ENCODE measurements around the gene SAPCD2. TPM values are rescaled to one million over a fixed set of nuclear protein-coding genes. Genes with fewer than 3 reads are reported as not detected.

SAPCD2 gene
- total RNA-seq, 2 donors from 2014 or later = 7.2 to 17.2 TPM

DNA sequence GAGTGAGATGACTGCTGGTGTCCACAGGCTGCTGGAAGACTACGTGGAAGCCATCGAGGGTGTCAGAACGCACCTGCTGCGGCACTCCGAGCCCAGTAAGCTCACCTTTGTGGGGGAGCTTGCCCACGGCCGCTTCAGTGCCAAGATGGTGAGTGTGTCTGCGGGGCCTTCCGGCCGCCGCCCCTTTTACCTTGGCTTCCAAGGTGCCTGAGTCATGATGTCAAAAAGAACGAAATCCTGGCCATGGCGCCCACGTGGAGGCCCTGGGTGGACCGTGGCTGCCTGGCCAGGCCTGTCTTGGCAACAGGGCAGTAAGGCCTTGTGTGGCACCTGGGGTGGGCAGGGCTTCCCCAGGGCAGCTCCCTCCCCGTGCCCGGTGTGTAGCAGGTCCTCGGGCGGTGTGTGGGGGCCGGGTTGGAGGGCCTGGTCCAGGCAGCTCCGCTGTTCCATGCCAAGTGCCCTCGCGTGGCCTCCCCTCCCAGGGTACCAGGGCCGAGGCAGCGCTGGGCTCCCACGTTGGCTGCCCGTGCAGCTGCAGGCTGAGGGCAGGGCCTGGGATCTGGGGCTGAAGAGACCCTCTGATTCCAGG, 36.4 kb upstream of the SAPCD2 start:
- Histone ChIP-seq H3K36me3 (peaks cover under 1 to 16% of the 10 kb centered on the region in 2 donors), H3K9me3 (no peaks in the 10 kb centered on the region), H3K4me3 (no peak overlapping the region), H3K27me3 (replicated peaks; ENCODE audit: insufficient read depth) (no peaks in the 10 kb centered on the region), H3K4me1 (replicated peaks) (no peaks in the 10 kb centered on the region), H3K27ac (no peak overlapping the region)
- no peak for DNase-seq (ENCODE audit: low spot score)
- 91% methylated on average over 23 of the region's 27 CpGs for WGBS
- intact Hi-C loops (cut with DNase I) = no loop called here
- TF ChIP-seq, protein P1, sequence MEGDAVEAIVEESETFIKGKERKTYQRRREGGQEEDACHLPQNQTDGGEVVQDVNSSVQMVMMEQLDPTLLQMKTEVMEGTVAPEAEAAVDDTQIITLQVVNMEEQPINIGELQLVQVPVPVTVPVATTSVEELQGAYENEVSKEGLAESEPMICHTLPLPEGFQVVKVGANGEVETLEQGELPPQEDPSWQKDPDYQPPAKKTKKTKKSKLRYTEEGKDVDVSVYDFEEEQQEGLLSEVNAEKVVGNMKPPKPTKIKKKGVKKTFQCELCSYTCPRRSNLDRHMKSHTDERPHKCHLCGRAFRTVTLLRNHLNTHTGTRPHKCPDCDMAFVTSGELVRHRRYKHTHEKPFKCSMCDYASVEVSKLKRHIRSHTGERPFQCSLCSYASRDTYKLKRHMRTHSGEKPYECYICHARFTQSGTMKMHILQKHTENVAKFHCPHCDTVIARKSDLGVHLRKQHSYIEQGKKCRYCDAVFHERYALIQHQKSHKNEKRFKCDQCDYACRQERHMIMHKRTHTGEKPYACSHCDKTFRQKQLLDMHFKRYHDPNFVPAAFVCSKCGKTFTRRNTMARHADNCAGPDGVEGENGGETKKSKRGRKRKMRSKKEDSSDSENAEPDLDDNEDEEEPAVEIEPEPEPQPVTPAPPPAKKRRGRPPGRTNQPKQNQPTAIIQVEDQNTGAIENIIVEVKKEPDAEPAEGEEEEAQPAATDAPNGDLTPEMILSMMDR (IDR thresholded peaks at IDR 0.05) = no peak
- TF ChIP-seq POLR2AphosphoS5 (IDR thresholded peaks at IDR 0.05) (no peak), POLR2A (IDR thresholded peaks at IDR 0.05) (no peak)

GRCh38 chr9:137105814-137106661, 35.7 kb upstream of the SAPCD2 start:
- no peaks in the 10 kb centered on the region for H3K4me1 ChIP-seq (replicated peaks)
- no peaks in the 10 kb centered on the region for H3K27me3 ChIP-seq (replicated peaks; ENCODE audit: insufficient read depth)
- H3K36me3 ChIP-seq = peaks cover 6 to 16% of the 10 kb centered on the region in 2 donors
- H3K27ac ChIP-seq = no peak overlapping the region
- TF ChIP-seq, protein P1 (IDR thresholded peaks at IDR 0.05) = no peak
- TF ChIP-seq POLR2AphosphoS5 (IDR thresholded peaks at IDR 0.05) (no peak), POLR2A (IDR thresholded peaks at IDR 0.05) (no peak)
- intact Hi-C loops (cut with DNase I) = no loop called here
- 91% methylated on average over 30 of the region's 31 CpGs for WGBS
- no peak overlapping the region for H3K4me3 ChIP-seq
- no peaks in the 10 kb centered on the region for H3K9me3 ChIP-seq
- no peak for DNase-seq (ENCODE audit: low spot score)

DNA sequence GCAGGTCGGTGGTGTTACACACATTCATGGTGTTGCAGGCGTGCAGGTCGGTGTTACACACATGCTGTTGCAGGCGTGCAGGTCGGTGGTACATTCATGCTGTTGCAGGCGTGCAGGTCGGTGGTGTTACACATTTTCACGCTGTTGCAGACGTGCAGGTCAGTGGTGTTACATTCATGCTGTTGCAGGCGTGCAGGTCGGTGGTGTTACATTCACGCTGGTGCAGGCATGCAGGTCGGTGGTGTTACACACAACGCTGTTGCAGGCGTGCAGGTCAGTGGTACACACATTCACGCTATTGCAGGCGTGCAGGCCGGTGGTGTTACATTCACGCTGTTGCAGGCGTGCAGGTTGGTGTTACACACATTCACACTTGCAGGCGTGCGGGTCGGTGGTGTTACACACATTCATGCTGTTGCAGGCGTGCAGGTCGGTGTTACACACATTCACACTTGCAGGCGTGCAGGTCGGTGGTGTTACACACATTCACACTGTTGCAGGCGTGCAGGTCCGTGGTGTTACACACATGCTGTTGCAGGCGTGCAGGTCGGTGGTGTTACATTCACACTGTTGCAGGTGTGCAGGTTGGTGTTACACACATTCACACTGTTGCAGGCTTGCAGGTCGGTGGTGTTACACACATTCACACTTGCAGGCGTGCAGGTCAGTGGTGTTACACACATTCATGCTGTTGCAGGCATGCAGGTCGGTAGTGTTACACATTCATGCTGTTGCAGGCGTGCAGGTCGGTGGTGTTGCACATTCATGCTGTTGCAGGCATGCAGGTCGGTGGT, 33.0 kb upstream of the SAPCD2 start:
- whole genome bisulfite sequencing = 93% methylated on average over 37 of the region's 37 CpGs
- Histone ChIP-seq H3K36me3 (peaks cover 6 to 16% of the 10 kb centered on the region in 2 donors), H3K9me3 (no peaks in the 10 kb centered on the region), H3K4me1 (replicated peaks) (no peaks in the 10 kb centered on the region), H3K27ac (no peak overlapping the region), H3K4me3 (no peak overlapping the region), H3K27me3 (replicated peaks; ENCODE audit: insufficient read depth) (no peaks in the 10 kb centered on the region)
- intact Hi-C loops (cut with DNase I) = no loop called here
- DNase-seq (ENCODE audit: low spot score) = no peak
- TF ChIP-seq, protein P1 (IDR thresholded peaks at IDR 0.05) = no peak
- TF ChIP-seq POLR2AphosphoS5 (IDR thresholded peaks at IDR 0.05) (no peak), POLR2A (IDR thresholded peaks at IDR 0.05) (no peak)

- H3K27ac ChIP-seq = no peak overlapping the region
- no peak overlapping the region for H3K4me3 ChIP-seq
- H3K27me3 ChIP-seq (replicated peaks; ENCODE audit: insufficient read depth) = no peaks in the 10 kb centered on the region
- no peaks in the 10 kb centered on the region for H3K4me1 ChIP-seq (replicated peaks)
- H3K9me3 ChIP-seq = no peaks in the 10 kb centered on the region
- DNase-seq (ENCODE audit: low spot score) = no peak
- peaks cover 0 to 11% of the 10 kb centered on the region in 2 donors for H3K36me3 ChIP-seq
- intact Hi-C loops (cut with DNase I) = no loop called here
- 86% methylated on average over 14 of the region's 14 CpGs for WGBS
- TF ChIP-seq POLR2AphosphoS5 (IDR thresholded peaks at IDR 0.05) = no peak
- TF ChIP-seq, protein P1 (IDR thresholded peaks at IDR 0.05) = no peak
- no peak for TF ChIP-seq POLR2A (IDR thresholded peaks at IDR 0.05)
Measured at GRCh38 chr9:137099231-137099630, 28.9 kb upstream of the SAPCD2 start.

All from prostate gland (tissue), 2 donors.